KOPT-K1 (cell line): Measurements from ENCODE around the gene HOXD3.

Experiments used
- H3K27ac ChIP-seq: fragments of 200-600 bp; sonication (generic); 2 replicates; pipeline ENCODE4 v1.5.1; 2016; ENCODE audit warnings: antibody characterized with exemption, mild to moderate bottlenecking, low read depth, low read length; ENCODE audit not compliant: poor library complexity, severe bottlenecking
- H3K36me3 ChIP-seq: fragments of 200-600 bp; sonication (generic); 2 replicates; pipeline ENCODE4 v1.5.1; 2017; ENCODE audit warnings: antibody characterized with exemption, mild to moderate bottlenecking, low read length, moderate library complexity; ENCODE audit not compliant: insufficient read depth
- H3K9me3 ChIP-seq: fragments of 200-600 bp; sonication (generic); 2 replicates; pipeline ENCODE4 v1.5.1; 2017; ENCODE audit warnings: antibody characterized with exemption, low read length, mild to moderate bottlenecking; ENCODE audit not compliant: insufficient read depth, poor library complexity, severe bottlenecking

Gene HOXD3

GRCh38 chr2:176160986-176161824, 4.1 kb downstream of the HOXD3 start:
- Histone ChIP-seq H3K9me3 (no peaks in the 10 kb centered on the region), H3K27ac (no peak overlapping the region), H3K36me3 (no peaks in the 10 kb centered on the region)

- no peaks in the 10 kb centered on the region for H3K9me3 ChIP-seq
- H3K36me3 ChIP-seq, result no peaks in the 10 kb centered on the region
- no peak overlapping the region for H3K27ac ChIP-seq
Observed at GRCh38 chr2:176161825-176162626, 4.9 kb downstream of the HOXD3 start.

DNA sequence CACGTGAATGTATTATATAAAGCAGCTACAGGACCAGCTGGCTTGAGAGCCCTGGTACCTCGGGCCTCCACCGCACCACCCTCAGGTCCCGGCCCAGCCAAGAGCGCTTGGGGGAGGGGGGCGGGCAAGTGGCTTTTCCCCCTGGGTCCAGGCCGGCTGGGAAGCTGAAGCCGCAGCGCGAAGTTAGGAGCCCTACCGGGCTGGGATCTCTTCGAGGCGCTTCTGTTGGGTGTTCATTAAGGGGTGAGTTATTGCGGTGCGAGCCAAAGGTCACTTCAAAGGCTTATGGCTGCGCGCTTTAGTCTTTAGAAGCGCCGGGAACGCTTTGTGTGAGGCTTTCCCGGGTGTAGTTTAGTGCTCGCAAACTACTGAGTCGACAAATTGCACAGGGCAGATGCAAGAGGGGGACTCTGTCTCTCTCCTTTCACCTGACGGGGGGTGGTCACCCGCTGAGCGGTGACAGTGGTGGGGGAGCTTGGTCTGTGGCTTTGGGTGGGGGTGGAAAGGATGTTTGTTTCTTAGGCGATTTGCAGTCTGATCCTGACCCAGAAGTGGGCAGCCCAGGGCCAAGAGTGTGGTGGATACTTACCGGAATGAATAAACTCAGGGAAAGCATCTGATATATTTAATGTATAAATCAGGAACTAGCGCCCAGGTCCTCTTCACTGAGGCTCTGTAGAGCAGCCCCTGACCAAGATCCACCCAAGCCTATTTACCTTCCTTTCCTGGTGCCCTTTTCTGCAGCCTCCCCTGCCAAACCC, 6.0 kb downstream of the HOXD3 start:
- Histone ChIP-seq H3K36me3 (no peaks in the 10 kb centered on the region), H3K9me3 (no peaks in the 10 kb centered on the region), H3K27ac (no peak overlapping the region)

- no peaks in the 10 kb centered on the region for H3K9me3 ChIP-seq
- no peaks in the 10 kb centered on the region for H3K36me3 ChIP-seq
- H3K27ac ChIP-seq, result no peak overlapping the region
Observed at GRCh38 chr2:176163672-176164056, 6.6 kb downstream of the HOXD3 start.

DNA sequence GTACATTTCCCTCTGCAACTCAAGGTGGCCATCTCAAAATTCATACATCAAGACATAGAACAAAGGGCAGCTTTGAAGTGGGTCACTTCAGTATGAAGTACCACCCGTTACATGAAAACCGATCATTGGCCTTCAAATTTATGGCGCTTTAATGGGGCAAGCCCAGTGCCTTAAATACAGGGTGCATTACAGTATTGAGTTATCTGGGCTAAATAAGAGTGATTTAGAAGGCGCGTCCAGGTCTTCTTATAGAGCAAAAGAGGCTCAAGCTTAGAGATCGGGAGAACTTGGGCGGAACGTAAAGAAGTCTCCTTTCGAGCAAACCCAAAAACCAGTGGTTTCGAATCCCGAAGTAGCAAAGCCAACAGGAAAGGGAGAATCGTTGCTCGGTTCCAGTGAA, 7.1 kb downstream of the HOXD3 start:
- Histone ChIP-seq H3K27ac (no peak overlapping the region), H3K36me3 (no peaks in the 10 kb centered on the region), H3K9me3 (no peaks in the 10 kb centered on the region)

DNA sequence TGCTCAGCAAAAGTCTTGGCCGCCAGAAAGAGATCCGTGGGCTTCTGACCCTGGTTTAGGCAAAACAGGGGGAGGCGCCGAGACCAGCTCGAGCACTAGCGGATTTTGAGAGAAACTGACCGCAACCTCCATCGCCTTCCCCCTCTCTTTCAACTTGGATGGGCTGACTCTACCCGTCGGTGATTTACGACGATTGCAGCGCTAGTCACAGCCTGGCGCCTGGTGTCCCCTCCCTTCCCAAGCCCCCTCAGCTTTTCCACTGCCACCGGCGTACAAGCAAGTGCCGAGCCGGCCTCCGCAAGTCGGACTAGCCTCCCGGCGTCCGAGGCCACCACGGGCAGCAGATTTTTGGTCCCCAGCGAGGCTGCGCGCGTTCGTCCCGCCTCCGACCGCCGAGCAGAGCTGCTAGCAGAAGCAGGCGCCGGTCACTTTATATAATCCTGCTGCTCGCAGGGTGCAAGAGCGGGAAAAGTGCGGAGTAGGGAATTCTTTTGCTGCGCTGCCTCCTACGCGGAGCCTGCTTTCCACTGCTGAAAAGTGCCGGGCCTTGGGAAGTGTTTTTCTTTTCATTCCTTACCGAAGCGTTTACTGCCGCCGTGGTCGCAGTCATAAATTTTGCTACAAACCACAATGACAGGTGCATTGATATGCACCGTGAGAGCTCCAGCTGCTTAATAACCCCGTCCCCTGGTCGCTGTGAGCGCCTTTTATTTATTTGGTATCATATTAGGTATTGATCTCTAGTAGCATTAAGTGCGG, 7.7 kb downstream of the HOXD3 start:
- Histone ChIP-seq H3K27ac (no peak overlapping the region), H3K36me3 (no peaks in the 10 kb centered on the region), H3K9me3 (no peaks in the 10 kb centered on the region)

DNA sequence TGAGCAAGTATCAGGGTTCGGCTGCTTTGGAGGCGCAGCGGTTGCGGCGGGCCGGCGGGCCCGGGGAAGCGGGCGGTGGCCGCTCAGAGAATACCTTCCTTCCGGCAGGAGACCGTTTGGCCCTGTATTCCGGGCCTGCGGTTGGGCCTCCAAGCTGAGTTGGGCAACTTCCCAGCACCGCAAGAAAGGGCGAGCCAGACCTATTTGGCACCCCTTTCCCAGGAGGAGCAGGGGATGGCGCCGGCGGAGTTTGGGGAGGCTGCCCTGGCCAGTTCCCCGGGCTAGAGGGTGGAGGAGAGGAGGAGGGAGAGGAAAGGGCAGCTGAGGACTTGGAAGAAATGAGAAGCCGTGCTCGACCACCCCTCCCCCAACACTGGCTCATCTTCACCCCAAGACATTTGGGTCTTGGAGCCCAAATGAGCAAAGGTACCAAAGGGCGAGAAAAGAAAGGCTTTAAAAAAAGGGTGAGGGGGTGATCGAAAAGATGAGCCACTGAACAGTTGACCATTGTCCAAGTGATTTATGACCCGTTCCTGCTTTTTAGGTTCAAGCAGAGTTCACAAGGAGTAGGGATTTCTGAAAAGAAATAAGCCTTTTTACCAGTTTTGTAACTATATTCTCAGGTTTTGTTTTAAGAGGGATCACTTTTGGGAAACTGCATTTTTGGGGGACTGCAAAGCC, 8.4 kb downstream of the HOXD3 start:
- H3K9me3 ChIP-seq, result no peaks in the 10 kb centered on the region
- no peaks in the 10 kb centered on the region for H3K36me3 ChIP-seq
- H3K27ac ChIP-seq, result no peak overlapping the region

DNA sequence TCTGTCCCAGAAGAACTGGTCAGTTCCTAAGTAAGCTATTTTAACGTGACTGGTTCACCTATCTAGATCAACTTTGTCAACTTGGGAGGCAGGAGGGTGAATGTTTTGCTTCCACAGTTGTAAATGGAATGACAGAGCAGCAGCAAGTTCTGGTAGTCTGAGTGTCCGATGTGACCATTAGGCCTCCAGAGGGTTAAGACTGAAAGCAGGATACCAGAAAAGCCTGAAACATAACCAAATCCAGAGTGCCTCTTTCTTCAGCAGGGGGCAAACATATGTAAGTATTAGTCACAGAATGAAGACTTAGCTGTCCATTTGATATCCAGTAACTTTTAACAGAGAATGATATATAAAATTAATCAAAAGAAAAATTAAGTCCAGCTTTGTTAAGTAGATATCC, 9.2 kb downstream of the HOXD3 start:
- no peaks in the 10 kb centered on the region for H3K36me3 ChIP-seq
- no peak overlapping the region for H3K27ac ChIP-seq
- no peaks in the 10 kb centered on the region for H3K9me3 ChIP-seq

- H3K27ac ChIP-seq, result no peak overlapping the region
- H3K36me3 ChIP-seq, result no peaks in the 10 kb centered on the region
- no peaks in the 10 kb centered on the region for H3K9me3 ChIP-seq
Observed at GRCh38 chr2:176167398-176167797, 10.3 kb downstream of the HOXD3 start.

GRCh38 chr2:176169181-176169580, 12.1 kb downstream of the HOXD3 start:
- Histone ChIP-seq H3K27ac (no peak overlapping the region), H3K9me3 (no peaks in the 10 kb centered on the region), H3K36me3 (no peaks in the 10 kb centered on the region)

DNA sequence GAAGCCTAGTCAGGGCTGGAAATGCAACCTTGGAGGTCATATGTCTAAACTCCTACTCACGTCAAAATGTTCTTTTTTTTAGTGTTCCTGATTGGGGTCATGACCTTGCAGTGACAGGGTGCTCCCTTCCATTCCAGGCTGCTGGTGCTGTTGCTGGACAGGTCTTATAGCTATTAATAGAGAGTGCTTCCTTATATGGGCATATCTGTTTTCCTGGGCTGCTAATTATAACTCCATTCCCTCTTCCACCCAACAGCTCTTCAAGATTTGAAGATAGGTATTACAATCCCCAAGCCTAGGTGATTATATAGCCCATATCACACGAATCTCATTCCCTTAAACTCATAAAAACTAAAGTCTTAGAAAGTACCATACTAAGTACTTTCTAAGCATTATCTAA, 12.6 kb downstream of the HOXD3 start:
- H3K36me3 ChIP-seq, result no peaks in the 10 kb centered on the region
- no peak overlapping the region for H3K27ac ChIP-seq
- H3K9me3 ChIP-seq, result no peaks in the 10 kb centered on the region

- no peak overlapping the region for H3K27ac ChIP-seq
- no peaks in the 10 kb centered on the region for H3K36me3 ChIP-seq
- H3K9me3 ChIP-seq, result no peaks in the 10 kb centered on the region
Observed at GRCh38 chr2:176170602-176171305, 13.6 kb downstream of the HOXD3 start.

DNA sequence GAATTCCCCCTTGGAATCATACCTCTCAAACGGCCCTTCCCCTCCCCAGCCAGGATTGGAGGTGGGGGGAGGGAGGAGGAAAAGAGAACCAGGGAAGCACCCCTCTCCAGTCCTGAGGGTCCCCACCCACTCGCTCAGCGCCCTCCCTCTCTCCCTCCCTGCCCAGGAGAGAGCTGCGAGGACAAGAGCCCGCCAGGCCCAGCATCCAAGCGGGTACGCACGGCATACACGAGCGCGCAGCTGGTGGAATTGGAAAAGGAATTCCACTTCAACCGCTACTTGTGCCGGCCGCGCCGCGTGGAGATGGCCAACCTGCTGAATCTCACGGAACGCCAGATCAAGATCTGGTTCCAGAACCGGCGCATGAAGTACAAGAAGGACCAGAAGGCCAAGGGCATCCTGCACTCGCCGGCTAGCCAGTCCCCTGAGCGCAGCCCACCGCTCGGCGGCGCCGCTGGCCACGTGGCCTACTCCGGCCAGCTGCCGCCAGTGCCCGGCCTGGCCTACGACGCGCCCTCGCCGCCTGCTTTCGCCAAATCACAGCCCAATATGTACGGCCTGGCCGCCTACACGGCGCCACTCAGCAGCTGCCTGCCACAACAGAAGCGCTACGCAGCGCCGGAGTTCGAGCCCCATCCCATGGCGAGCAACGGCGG, 14.4 kb downstream of the HOXD3 start:
- Histone ChIP-seq H3K9me3 (no peaks in the 10 kb centered on the region), H3K36me3 (no peaks in the 10 kb centered on the region), H3K27ac (no peak overlapping the region)
